Stimulated activated CD4-positive, alpha-beta T cell treated with anti-CD3 and anti-CD28 coated beads, Interleukin-2, amount 100 ng/mL, for 4 hours (primary cell): ENCODE measurements around the gene PCDHA4.
"Not testable (repeated sequence)": the region's sequence is repeated elsewhere in the genome, so short reads cannot be mapped to it uniquely, and the experiment has no call there.

Experiments
- DNase-seq: peaks from one replicate; pipeline ENCODE4 v3.0.0-alpha.2; 2020; ENCODE audit warnings: low read depth

The PCDHA4 gene

DNA sequence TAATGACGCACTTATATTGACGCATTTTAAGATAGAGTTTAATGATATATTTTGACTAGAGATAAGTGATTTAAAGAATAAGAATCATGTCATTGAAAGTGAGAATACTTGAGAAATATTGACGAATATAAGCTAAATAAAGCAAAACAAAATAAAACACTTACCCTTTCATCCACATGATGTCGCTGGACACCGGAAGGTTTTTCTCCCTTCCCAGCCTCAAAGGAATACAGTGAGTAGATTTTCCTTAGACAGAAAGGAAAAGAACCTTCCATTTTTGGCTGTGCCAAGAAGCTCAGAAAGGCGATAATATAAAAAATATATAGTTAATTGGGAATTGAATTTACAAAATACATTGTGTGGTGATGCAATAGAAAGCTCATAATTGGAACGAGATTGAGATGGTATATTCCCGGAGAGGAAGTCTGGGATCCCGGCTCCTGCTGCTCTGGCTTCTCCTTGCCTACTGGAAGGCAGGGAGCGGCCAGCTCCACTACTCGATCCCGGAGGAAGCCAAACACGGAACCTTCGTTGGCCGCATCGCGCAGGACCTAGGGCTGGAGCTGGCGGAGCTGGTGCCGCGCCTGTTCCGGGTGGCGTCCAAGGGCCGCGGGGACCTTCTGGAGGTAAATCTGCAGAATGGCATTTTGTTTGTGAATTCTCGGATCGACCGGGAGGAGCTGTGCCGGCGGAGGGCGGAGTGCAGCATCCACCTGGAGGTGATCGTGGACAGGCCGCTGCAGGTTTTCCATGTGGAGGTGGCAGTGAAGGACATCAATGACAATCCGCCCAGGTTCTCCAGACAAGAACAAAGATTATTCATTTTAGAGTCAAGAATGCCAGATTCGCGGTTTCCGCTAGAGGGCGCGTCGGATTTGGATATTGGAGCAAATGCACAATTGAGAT, 14.8 kb downstream of the PCDHA4 start, which contains the start of gene PCDHA5:
Gene PCDHA5 (plus strand): TSS at position 239 of the 906 bp plus-strand sequence.
- no peak for DNase-seq

DNA sequence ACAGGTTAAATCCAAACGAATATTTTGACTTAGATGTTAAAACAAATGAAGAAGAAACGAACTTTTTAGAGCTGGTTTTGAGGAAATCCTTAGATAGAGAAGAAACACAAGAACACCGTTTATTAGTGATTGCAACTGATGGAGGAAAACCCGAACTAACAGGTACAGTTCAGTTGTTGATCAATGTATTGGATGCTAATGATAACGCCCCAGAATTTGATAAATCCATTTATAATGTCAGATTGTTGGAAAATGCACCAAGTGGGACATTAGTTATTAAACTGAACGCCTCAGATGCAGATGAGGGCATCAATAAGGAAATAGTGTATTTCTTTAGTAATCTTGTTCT, 15.4 kb downstream of the PCDHA4 start:
- DNase-seq = no peak

DNA sequence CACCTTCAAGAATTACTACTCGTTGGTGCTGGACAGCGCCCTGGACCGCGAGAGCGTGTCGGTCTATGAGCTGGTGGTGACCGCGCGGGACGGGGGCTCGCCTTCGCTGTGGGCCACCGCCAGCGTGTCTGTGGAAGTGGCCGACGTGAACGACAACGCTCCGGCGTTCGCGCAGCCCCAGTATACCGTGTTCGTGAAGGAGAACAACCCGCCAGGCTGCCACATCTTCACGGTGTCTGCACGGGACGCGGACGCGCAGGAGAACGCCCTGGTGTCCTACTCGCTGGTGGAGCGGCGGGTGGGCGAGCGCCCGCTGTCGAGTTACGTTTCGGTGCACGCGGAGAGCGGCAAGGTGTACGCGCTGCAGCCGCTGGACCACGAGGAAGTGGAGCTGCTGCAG, 16.1 kb downstream of the PCDHA4 start:
- DNase-seq = not testable (repeated sequence)

DNA sequence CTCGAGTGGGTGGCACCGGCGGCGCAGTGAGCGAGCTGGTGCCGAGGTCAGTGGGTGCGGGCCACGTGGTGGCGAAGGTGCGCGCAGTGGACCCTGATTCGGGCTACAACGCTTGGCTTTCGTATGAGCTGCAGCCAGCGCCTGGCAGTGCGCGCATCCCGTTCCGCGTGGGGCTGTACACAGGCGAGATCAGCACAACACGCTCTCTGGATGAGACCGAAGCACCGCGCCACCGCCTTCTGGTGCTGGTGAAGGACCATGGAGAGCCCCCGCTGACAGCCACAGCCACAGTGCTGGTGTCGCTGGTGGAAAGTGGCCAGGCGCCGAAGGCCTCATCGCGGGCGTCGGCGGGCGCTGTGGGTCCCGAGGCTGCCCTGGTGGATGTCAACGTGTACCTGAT, 16.6 kb downstream of the PCDHA4 start:
- no peak for DNase-seq

DNA sequence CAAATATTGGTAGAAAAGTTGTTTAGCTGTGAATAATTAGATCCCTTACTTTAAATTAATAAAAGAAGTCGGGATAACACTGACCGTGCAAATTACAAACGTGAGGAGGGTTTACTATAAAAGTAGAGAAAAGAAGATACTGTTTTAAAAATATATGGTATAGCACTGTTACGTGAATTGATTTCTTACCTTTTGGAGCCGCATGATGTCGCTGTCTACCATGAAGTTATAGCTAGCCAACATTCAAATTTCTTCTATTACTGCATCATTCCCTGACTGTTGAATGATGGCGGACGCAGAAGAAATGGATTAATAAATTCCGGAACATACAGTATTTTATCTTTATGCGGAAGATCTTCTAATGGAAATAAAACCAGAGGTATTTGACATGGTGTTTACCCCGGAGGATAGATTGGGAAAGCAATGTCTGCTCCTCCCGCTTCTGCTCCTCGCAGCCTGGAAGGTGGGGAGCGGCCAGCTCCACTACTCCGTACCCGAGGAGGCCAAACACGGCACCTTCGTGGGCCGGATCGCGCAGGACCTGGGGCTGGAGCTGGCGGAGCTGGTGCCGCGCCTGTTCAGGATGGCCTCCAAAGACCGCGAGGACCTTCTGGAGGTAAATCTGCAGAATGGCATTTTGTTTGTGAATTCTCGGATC, 21.0 kb downstream of the PCDHA4 start, which contains the start of gene PCDHA6:
Gene PCDHA6 (plus strand): TSS at position 257 of the 658 bp plus-strand sequence. CDS start 132 bp downstream, at position 389.
- DNase-seq = no peak

DNA sequence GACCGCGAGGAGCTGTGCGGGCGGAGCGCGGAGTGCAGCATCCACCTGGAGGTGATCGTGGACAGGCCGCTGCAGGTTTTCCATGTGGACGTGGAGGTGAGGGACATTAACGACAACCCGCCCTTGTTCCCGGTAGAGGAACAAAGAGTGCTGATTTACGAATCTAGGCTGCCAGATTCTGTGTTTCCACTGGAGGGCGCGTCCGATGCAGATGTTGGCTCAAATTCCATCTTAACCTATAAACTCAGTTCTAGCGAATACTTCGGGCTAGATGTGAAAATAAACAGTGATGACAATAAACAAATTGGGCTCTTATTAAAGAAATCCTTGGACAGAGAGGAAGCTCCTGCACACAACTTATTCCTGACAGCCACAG, 21.5 kb downstream of the PCDHA4 start:
- DNase-seq = no peak

DNA sequence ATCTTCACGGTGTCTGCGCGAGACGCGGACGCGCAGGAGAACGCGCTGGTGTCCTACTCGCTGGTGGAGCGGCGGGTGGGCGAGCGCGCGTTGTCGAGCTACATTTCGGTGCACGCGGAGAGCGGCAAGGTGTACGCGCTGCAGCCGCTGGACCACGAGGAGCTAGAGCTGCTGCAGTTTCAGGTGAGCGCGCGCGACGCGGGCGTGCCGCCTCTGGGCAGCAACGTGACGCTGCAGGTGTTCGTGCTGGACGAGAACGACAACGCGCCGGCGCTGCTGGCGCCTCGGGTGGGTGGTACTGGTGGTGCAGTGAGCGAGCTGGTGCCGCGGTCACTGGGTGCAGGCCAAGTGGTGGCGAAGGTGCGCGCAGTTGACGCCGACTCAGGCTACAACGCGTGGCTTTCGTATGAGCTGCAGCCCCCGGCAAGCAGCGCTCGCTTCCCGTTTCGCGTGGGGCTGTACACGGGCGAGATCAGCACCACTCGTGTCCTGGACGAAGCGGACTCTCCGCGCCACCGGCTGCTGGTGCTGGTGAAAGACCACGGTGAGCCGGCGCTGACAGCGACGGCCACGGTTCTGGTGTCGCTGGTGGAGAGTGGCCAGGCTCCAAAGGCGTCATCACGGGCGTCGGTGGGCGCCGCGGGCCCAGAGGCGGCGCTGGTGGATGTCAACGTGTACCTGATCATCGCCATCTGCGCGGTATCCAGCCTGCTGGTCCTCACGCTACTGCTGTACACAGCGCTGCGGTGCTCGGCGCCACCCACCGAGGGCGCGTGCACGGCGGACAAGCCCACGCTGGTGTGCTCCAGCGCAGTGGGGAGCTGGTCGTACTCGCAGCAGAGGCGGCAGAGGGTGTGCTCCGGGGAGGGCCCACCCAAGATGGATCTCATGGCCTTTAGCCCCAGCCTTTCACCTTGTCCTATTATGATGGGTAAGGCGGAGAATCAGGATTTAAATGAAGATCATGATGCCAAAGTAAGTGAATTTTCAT, 22.9 kb downstream of the PCDHA4 start:
- not testable (repeated sequence) for DNase-seq

DNA sequence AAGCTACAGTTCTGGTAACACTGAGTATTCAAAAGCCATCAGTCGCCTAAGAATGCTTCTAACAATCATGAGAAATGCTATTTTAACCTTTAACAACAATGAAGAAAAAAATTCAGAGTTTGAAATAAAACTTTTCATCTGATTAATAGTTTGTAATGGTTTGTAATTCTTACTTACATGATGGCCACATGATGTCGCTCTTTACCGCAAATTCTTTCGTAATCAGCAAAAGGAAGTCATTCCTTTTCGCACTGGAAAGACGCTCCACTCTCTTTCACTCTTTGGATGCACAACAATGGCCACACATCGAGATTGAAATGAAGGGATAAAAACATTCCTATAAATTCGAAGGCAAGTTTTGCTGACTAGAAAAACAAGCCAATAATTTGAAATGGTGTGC, 27.1 kb downstream of the PCDHA4 start, which contains the start of gene PCDHA7:
Gene PCDHA7 (plus strand): TSS at position 277 of the 400 bp plus-strand sequence. CDS start 115 bp downstream, at position 392.
- no peak for DNase-seq

DNA sequence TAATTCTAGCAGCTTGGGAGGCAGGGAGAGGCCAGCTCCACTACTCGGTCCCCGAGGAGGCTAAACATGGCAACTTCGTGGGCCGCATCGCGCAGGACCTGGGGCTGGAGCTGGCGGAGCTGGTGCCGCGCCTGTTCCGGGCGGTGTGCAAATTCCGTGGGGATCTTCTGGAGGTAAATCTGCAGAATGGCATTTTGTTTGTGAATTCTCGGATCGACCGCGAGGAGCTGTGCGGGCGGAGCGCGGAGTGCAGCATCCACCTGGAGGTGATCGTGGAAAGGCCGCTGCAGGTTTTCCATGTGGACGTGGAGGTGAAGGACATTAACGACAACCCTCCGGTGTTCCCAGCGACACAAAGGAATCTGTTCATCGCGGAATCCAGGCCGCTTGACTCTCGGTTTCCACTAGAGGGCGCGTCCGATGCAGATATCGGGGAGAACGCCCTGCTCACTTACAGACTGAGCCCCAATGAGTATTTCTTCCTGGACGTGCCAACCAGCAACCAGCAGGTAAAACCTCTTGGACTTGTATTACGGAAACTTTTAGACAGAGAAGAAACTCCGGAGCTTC, 27.7 kb downstream of the PCDHA4 start:
- not testable (repeated sequence) for DNase-seq

DNA sequence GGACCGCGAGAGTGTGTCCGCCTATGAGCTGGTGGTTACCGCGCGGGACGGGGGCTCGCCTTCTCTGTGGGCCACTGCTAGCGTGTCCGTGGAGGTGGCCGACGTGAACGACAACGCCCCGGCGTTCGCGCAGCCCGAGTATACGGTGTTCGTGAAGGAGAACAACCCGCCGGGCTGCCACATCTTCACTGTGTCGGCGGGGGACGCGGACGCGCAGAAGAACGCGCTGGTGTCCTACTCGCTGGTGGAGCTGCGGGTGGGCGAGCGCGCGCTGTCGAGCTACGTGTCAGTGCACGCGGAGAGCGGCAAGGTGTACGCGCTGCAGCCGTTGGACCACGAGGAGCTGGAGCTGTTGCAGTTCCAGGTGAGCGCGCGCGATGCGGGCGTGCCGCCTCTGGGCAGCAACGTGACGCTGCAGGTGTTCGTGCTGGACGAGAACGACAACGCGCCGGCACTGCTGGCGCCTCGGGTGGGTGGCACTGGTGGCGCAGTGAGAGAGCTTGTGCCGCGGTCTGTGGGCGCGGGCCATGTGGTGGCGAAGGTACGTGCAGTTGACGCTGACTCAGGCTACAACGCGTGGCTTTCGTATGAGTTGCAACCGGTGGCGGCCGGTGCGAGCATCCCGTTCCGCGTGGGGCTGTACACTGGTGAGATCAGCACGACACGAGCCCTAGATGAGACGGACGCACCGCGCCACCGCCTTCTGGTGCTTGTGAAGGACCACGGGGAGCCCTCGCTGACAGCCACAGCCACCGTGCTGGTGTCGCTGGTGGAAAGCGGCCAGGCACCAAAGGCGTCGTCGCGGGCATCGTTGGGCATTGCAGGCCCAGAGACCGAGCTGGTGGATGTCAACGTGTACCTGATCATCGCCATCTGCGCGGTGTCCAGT, 29.0 kb downstream of the PCDHA4 start:
- no peak for DNase-seq

DNA sequence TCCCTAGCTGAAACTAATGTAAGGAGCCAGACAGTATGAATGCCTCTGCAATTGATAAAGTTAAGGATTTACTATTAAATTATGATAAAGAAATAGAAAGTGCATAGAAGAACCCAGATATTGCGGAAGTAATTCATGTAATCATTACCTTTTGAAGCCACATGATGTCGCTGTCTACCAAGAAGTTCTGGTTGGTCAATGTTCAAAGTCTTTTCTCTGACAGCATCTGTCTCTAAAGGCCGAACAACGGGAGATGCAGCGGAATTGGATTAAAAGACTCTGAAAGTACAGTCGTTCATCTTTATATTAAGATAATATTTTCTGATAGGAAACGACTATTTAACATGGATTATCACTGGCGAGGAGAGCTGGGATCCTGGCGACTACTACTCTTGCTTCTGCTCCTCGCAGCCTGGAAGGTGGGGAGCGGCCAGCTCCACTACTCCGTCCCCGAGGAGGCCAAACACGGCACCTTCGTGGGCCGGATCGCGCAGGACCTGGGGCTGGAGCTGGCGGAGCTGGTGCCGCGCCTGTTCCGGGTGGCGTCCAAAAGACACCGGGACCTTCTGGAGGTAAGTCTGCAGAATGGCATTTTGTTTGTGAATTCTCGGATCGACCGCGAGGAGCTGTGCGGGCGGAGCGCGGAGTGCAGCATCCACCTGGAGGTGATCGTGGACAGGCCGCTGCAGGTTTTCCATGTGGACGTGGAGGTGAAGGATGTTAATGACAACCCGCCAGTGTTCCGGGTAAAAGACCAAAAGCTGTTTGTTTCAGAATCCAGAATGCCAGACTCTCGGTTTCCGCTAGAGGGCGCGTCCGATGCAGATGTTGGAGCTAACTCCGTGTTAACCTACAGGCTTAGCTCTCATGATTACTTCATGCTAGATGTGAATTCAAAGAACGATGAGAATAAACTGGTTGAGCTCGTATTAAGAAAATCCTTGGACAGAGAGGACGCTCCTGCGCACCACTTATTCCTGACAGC, 34.4 kb downstream of the PCDHA4 start, which contains the start of gene PCDHA8:
Gene PCDHA8 (plus strand): TSS at position 210 of the 985 bp plus-strand sequence. CDS start 135 bp downstream, at position 345.
- DNase-seq = no peak

DNA sequence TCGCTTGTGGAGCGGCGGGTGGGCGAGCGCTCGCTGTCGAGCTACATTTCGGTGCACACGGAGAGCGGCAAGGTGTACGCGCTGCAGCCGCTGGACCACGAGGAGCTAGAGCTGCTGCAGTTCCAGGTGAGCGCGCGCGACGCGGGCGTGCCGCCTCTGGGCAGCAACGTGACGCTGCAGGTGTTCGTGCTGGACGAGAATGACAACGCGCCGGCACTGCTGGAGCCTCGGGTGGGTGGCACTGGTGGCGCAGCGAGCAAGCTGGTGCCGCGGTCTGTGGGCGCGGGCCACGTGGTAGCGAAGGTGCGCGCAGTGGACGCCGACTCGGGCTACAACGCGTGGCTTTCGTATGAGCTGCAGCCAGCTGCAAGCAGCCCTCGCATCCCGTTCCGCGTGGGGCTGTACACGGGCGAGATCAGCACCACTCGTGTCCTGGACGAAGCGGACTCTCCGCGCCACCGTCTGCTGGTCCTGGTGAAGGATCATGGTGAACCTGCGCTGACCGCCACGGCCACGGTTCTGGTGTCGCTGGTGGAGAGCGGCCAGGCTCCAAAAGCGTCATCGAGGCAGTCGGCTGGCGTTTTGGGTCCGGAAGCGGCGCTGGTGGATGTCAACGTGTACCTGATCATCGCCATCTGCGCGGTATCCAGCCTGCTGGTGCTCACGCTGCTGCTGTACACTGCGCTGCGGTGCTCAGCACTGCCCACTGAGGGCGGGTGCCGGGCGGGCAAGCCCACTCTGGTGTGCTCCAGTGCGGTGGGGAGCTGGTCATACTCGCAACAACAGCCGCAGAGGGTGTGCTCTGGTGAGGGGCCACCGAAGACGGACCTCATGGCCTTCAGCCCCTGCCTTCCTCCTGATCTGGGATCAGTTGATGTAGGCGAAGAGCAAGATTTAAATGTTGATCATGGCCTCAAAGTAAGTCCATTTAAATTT, 36.2 kb downstream of the PCDHA4 start:
- DNase-seq = no peak

DNA sequence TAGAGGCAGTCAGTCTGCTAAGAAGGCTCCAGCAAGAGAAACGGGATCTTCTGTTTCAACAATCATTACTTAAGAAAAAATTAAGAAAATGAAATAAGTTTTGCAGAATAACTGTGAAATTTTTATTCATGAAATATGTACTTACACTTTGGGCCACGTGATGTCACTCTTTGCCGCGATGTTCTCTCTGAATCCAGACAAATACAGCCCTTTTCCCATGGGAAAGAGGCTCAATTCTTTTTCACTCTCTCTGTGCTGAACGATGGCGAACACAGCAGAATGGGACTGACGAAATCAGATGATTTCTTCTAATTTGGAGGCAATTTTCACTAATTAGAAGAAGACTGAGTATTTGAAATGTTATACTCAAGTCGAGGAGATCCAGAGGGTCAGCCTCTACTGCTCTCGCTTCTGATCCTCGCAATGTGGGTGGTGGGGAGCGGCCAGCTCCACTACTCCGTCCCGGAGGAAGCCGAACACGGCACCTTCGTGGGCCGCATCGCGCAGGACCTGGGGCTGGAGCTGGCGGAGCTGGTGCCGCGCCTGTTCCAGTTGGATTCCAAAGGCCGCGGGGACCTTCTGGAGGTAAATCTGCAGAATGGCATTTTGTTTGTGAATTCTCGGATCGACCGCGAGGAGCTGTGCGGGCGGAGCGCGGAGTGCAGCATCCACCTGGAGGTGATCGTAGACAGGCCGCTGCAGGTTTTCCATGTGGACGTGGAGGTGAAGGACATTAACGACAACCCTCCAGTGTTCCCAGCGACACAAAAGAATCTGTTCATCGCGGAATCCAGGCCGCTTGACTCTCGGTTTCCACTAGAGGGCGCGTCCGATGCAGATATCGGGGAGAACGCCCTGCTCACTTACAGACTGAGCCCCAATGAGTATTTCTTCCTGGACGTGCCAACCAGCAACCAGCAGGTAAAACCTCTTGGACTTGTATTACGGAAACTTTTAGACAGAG, 41.6 kb downstream of the PCDHA4 start, which contains the start of gene PCDHA9:
Gene PCDHA9 (plus strand): TSS at position 244 of the 964 bp plus-strand sequence. CDS start 114 bp downstream, at position 358.
- not testable (repeated sequence) for DNase-seq

DNA sequence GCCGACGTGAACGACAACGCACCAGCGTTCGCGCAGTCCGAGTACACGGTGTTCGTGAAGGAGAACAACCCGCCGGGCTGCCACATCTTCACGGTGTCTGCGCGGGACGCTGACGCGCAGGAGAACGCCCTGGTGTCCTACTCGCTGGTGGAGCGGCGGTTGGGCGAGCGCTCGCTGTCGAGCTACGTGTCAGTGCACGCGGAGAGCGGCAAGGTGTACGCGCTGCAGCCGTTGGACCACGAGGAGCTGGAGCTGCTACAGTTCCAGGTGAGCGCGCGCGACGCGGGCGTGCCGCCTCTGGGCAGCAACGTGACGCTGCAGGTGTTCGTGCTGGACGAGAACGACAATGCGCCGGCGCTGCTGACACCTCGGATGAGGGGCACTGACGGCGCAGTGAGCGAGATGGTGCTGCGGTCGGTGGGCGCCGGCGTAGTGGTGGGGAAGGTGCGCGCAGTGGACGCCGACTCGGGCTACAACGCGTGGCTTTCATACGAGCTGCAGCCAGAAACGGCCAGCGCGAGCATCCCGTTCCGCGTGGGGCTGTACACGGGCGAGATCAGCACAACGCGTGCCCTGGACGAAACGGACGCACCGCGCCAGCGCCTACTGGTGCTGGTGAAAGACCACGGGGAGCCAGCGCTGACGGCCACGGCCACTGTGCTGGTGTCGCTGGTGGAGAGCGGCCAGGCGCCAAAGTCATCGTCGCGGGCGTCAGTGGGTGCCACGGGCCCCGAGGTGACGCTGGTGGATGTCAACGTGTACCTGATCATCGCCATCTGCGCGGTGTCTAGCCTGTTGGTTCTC, 43.2 kb downstream of the PCDHA4 start:
- DNase-seq = not testable (repeated sequence)

DNA sequence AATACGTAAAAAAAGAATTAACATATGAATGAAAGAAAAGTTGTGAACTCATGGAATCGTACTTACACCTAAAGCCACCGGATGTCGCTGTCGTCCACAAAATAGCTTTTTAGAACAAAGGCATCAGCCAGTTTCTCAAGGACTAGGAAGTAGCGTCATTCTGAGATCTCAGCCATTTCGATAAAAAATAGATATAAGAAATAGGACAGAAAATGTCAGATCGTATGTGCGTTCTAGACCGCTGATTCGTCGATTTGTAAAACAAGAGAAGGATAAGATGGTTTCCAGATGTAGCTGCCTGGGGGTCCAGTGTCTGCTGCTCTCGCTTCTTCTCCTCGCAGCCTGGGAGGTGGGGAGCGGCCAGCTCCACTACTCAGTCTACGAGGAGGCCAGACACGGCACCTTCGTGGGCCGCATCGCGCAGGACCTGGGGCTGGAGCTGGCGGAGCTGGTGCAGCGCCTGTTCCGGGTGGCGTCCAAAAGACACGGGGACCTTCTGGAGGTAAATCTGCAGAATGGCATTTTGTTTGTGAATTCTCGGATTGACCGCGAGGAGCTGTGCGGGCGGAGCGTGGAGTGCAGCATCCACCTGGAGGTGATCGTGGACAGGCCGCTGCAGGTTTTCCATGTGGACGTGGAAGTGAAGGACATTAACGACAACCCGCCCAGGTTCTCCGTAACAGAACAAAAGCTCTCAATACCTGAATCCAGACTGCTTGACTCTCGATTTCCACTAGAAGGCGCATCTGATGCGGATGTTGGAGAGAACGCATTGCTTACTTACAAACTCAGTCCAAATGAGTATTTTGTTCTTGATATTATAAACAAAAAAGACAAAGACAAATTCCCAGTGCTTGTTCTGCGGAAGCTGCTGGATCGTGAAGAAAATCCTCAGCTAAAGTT, 49.2 kb downstream of the PCDHA4 start, which contains the start of gene PCDHA10:
Gene PCDHA10 (plus strand): TSS at position 126 of the 903 bp plus-strand sequence. CDS start 152 bp downstream, at position 278.
- no peak for DNase-seq
